ENCODE results near the gene BRAF.
"Not testable (repeated sequence)": the region's sequence is repeated elsewhere in the genome, so short reads cannot be mapped to it uniquely, and the experiment has no call there.

BRAF gene

DNA sequence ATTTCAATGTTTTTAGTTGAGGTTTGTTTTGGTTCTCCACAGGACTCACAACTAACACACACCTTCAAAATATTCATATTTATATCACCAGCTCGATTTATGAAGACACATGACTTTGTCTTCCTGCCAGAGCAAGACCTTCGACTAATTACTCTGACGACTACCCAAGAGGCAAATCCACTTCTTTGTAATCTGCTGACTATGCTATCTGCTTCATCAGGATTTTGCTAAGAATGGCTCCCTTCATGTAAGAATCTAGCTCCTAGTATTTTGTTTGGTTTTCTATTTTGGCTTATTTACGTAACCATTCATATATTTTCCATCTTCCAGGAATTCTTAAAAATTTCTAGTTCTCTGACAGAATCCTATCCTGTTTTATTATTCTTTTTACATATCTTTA is 93.0 kb downstream of the BRAF start:
- no peaks in the 10 kb centered on the region for H3K4me1 ChIP-seq (ENCODE audit: insufficient read depth, low read length, severe bottlenecking)

GRCh38 chr7:140829720-140830119 is 95.0 kb downstream of the BRAF start:
- no peak overlapping the region for H3K27ac ChIP-seq (ENCODE audit: low read depth, low read length, poor library complexity, severe bottlenecking)
- TF ChIP-seq, protein P1, sequence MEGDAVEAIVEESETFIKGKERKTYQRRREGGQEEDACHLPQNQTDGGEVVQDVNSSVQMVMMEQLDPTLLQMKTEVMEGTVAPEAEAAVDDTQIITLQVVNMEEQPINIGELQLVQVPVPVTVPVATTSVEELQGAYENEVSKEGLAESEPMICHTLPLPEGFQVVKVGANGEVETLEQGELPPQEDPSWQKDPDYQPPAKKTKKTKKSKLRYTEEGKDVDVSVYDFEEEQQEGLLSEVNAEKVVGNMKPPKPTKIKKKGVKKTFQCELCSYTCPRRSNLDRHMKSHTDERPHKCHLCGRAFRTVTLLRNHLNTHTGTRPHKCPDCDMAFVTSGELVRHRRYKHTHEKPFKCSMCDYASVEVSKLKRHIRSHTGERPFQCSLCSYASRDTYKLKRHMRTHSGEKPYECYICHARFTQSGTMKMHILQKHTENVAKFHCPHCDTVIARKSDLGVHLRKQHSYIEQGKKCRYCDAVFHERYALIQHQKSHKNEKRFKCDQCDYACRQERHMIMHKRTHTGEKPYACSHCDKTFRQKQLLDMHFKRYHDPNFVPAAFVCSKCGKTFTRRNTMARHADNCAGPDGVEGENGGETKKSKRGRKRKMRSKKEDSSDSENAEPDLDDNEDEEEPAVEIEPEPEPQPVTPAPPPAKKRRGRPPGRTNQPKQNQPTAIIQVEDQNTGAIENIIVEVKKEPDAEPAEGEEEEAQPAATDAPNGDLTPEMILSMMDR (IDR thresholded peaks at IDR 0.05; ENCODE audit: low read length) = no peak
- TF ChIP-seq EZH2 (IDR thresholded peaks at IDR 0.05; ENCODE audit: borderline replicate concordance, low read length) = no peak

More for the DNA sequence above, 93.0 kb downstream of the BRAF start:
- no peak overlapping the region for H3K4me2 ChIP-seq (ENCODE audit: low read length)
- H3K9me3 ChIP-seq (ENCODE audit: low read length) = no peaks in the 10 kb centered on the region
- H3K9ac ChIP-seq (ENCODE audit: low read length) = no peak overlapping the region
- TF ChIP-seq, protein P1 (IDR thresholded peaks at IDR 0.05; ENCODE audit: low read length) = no peak
- no peak for TF ChIP-seq EZH2 (IDR thresholded peaks at IDR 0.05; ENCODE audit: borderline replicate concordance, low read length)
- H3K4me3 ChIP-seq (ENCODE audit: low read depth, low read length, poor library complexity, severe bottlenecking) = no peak overlapping the region
- no peak overlapping the region for H3K27ac ChIP-seq (ENCODE audit: low read depth, low read length, poor library complexity, severe bottlenecking)
- no peaks in the 10 kb centered on the region for H3K79me2 ChIP-seq (ENCODE audit: insufficient read depth, low read length)
- no peaks in the 10 kb centered on the region for H3F3A ChIP-seq (ENCODE audit: insufficient read depth, low read length)
- H4K20me1 ChIP-seq (ENCODE audit: insufficient read depth, low read length) = 0 out of 2 replicates have a peak, but pooled peaks cover 2% of the 10 kb centered on the region
- no peaks in the 10 kb centered on the region for H3K9me2 ChIP-seq (ENCODE audit: low read depth, low read length)
- no peak overlapping the region for H2AFZ ChIP-seq (ENCODE audit: low read length)
- peaks cover 29% of the 10 kb centered on the region; the same call in 1 of the 2 replicates for H3K36me3 ChIP-seq (ENCODE audit: insufficient read depth, low read length)
- H3K27me3 ChIP-seq (ENCODE audit: insufficient read depth, low read length) = no peaks in the 10 kb centered on the region

DNA sequence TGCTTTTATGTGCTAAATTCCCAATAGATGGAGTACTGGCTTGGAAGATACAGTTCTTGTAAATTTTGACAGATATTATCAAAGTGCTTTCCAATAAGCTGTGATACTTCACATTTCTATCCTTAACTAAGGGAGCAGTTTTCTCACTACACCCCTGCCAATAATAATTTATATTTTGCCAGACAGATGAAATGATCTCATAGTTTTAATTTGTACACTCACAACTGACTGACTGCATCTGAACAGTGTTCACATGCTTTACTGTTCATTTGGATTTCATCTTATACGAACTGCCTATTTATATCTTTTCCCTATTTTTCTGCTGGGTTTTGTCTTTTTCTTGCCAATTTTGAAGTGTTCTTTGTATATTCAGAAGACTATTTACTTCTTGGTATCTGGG is 96.0 kb downstream of the BRAF start:
- Histone ChIP-seq H2AFZ (ENCODE audit: low read length) (no peak overlapping the region), H3K9ac (ENCODE audit: low read length) (no peak overlapping the region), H3K27me3 (ENCODE audit: insufficient read depth, low read length) (no peaks in the 10 kb centered on the region), H3K4me2 (ENCODE audit: low read length) (no peak overlapping the region), H3K79me2 (ENCODE audit: insufficient read depth, low read length) (no peaks in the 10 kb centered on the region), H3F3A (ENCODE audit: insufficient read depth, low read length) (no peaks in the 10 kb centered on the region), H4K20me1 (ENCODE audit: insufficient read depth, low read length) (0 out of 2 replicates have a peak, but pooled peaks cover 2% of the 10 kb centered on the region), H3K36me3 (ENCODE audit: insufficient read depth, low read length) (peaks cover 20% of the 10 kb centered on the region; the same call in 1 of the 2 replicates), H3K27ac (ENCODE audit: low read depth, low read length, poor library complexity, severe bottlenecking) (no peak overlapping the region), H3K9me2 (ENCODE audit: low read depth, low read length) (no peaks in the 10 kb centered on the region), H3K4me3 (ENCODE audit: low read depth, low read length, poor library complexity, severe bottlenecking) (no peak overlapping the region), H3K4me1 (ENCODE audit: insufficient read depth, low read length, severe bottlenecking) (no peaks in the 10 kb centered on the region), H3K9me3 (ENCODE audit: low read length) (no peaks in the 10 kb centered on the region)
- TF ChIP-seq EZH2 (IDR thresholded peaks at IDR 0.05; ENCODE audit: borderline replicate concordance, low read length) = no peak
- TF ChIP-seq, protein P1 (IDR thresholded peaks at IDR 0.05; ENCODE audit: low read length) = no peak

More at GRCh38 chr7:140829720-140830119, 95.0 kb downstream of the BRAF start:
- Histone ChIP-seq H3K4me1 (ENCODE audit: insufficient read depth, low read length, severe bottlenecking) (no peaks in the 10 kb centered on the region), H2AFZ (ENCODE audit: low read length) (no peak overlapping the region), H3K4me2 (ENCODE audit: low read length) (no peak overlapping the region), H3F3A (ENCODE audit: insufficient read depth, low read length) (no peaks in the 10 kb centered on the region), H3K4me3 (ENCODE audit: low read depth, low read length, poor library complexity, severe bottlenecking) (no peak overlapping the region), H3K27me3 (ENCODE audit: insufficient read depth, low read length) (no peaks in the 10 kb centered on the region), H3K9me2 (ENCODE audit: low read depth, low read length) (no peaks in the 10 kb centered on the region), H3K9me3 (ENCODE audit: low read length) (no peaks in the 10 kb centered on the region), H3K79me2 (ENCODE audit: insufficient read depth, low read length) (no peaks in the 10 kb centered on the region), H4K20me1 (ENCODE audit: insufficient read depth, low read length) (0 out of 2 replicates have a peak, but pooled peaks cover 2% of the 10 kb centered on the region), H3K9ac (ENCODE audit: low read length) (no peak overlapping the region), H3K36me3 (ENCODE audit: insufficient read depth, low read length) (peaks cover 29% of the 10 kb centered on the region; the same call in 1 of the 2 replicates)

GRCh38 chr7:140817383-140817782 is 107.3 kb downstream of the BRAF start:
- H3K9me3 ChIP-seq (ENCODE audit: low read length) = peaks cover 12% of the 10 kb centered on the region
- not testable (repeated sequence) for H3K4me3 ChIP-seq (ENCODE audit: low read depth, low read length, poor library complexity, severe bottlenecking); H3K4me1 ChIP-seq (ENCODE audit: insufficient read depth, low read length, severe bottlenecking); H4K20me1 ChIP-seq (ENCODE audit: insufficient read depth, low read length); H3K27me3 ChIP-seq (ENCODE audit: insufficient read depth, low read length); H3K79me2 ChIP-seq (ENCODE audit: insufficient read depth, low read length); H3K9me2 ChIP-seq (ENCODE audit: low read depth, low read length); H3K36me3 ChIP-seq (ENCODE audit: insufficient read depth, low read length); H3K4me2 ChIP-seq (ENCODE audit: low read length); H3K27ac ChIP-seq (ENCODE audit: low read depth, low read length, poor library complexity, severe bottlenecking); H2AFZ ChIP-seq (ENCODE audit: low read length); H3K9ac ChIP-seq (ENCODE audit: low read length); H3F3A ChIP-seq (ENCODE audit: insufficient read depth, low read length)

Measured in OCI-LY1 (cell line).